CD14-positive monocyte (primary cell): Measurements from ENCODE around the gene ERP27. TPM values are rescaled to one million over a fixed set of nuclear protein-coding genes. Genes with fewer than 3 reads are reported as not detected.

Source experiments
- DNase-seq, 3 donors: peaks; one replicate each; pipeline ENCODE4 v3.0.0-alpha.2; 2011 to 2022
- H2AFZ ChIP-seq: 2 replicates; pipeline ENCODE4 v1.6.0; 2012; ENCODE audit warnings: mild to moderate bottlenecking, low read depth, low read length, inconsistent platforms; ENCODE audit not compliant: insufficient read depth, poor library complexity, severe bottlenecking
- H3K27ac ChIP-seq, 2 donors: 1 replicate in 1 of 2; 2 replicates in 1 of 2; pipeline ENCODE4 v1.5.1; 2012 to 2013; ENCODE audit warnings: low read length in 2 of 2, control low read depth in 1 of 2, inconsistent platforms in 1 of 2, low read depth in 1 of 2, mild to moderate bottlenecking in 1 of 2
- H3K27me3 ChIP-seq, 2 donors: one replicate each; pipeline versions ENCODE4 v1.6.0 to v1.6.1; 2011 to 2013; ENCODE audit warnings: low read length in 2 of 2; ENCODE audit not compliant: control insufficient read depth in 2 of 2, insufficient read depth in 2 of 2
- H3K36me3 ChIP-seq, 2 donors: replicated peaks in 1 of 2; 1 replicate in 1 of 2; 2 replicates in 1 of 2; pipeline versions ENCODE4 v1.5.1 to v1.6.1; 2012 to 2013; ENCODE audit warnings: low read length in 2 of 2, control low read depth in 1 of 2, inconsistent platforms in 1 of 2, mild to moderate bottlenecking in 1 of 2; ENCODE audit not compliant: insufficient read depth in 2 of 2, control insufficient read depth in 1 of 2
- H3K4me1 ChIP-seq, 2 donors: 1 replicate in 1 of 2; 2 replicates in 1 of 2; pipeline versions ENCODE4 v1.5.1 to v1.6.1; 2012 to 2013; ENCODE audit warnings: low read length in 2 of 2, control low read depth in 1 of 2, inconsistent platforms in 1 of 2, mild to moderate bottlenecking in 1 of 2, moderate library complexity in 1 of 2; ENCODE audit not compliant: insufficient read depth in 2 of 2, control insufficient read depth in 1 of 2
- H3K4me2 ChIP-seq: replicated peaks from 2 replicates; pipeline ENCODE3; 2012; ENCODE audit warnings: low read length, moderate library complexity, mild to moderate bottlenecking; ENCODE audit not compliant: poor library complexity, severe bottlenecking; ENCODE audit errors: extremely low read depth
- H3K4me3 ChIP-seq, 3 experiments: fragments of 200-600 bp in 1 of 3; sonication (generic) in 1 of 3; replicated peaks in 1 of 3; 1 replicate in 2 of 3; 2 replicates in 1 of 3; pipeline ENCODE4 v1.5.1; 2011 to 2013; ENCODE audit warnings: low read length in 3 of 3, mild to moderate bottlenecking in 3 of 3, control low read depth in 2 of 3, low read depth in 2 of 3, inconsistent platforms in 1 of 3, moderate library complexity in 1 of 3
- H3K79me2 ChIP-seq: 2 replicates; pipeline ENCODE4 v1.6.0; 2012; ENCODE audit warnings: mild to moderate bottlenecking, control low read depth, inconsistent platforms, low read length, moderate library complexity; ENCODE audit not compliant: insufficient read depth
- H3K9ac ChIP-seq: 2 replicates; pipeline ENCODE4 v1.6.0; 2017; ENCODE audit warnings: low read length, mild to moderate bottlenecking; ENCODE audit not compliant: insufficient read depth, poor library complexity, severe bottlenecking
- H3K9me3 ChIP-seq, 2 donors: replicated peaks in 1 of 2; 1 replicate in 1 of 2; 2 replicates in 1 of 2; pipeline versions ENCODE4 v1.5.1 to v1.6.1; 2012 to 2013; ENCODE audit warnings: low read length in 2 of 2, control low read depth in 1 of 2; ENCODE audit not compliant: control insufficient read depth in 1 of 2, insufficient read depth in 1 of 2
- H4K20me1 ChIP-seq: 2 replicates; pipeline ENCODE4 v1.6.0; 2012; ENCODE audit warnings: mild to moderate bottlenecking, low read length, control low read depth, moderate library complexity; ENCODE audit not compliant: insufficient read depth
- H3K27ac Mint-ChIP-seq, 7 donors: one replicate each; pipeline ENCODE4 v1.8.0; 2020; ENCODE audit warnings: mild to moderate bottlenecking in 7 of 7, mixed read lengths in 7 of 7, moderate library complexity in 6 of 7, inconsistent platforms in 2 of 7
- H3K27me3 Mint-ChIP-seq, 3 donors: one replicate each; pipeline ENCODE4 v1.8.0; 2021 to 2022; ENCODE audit warnings: low read depth in 3 of 3, mild to moderate bottlenecking in 3 of 3, mixed read lengths in 3 of 3, moderate library complexity in 3 of 3, inconsistent platforms in 1 of 3
- H3K36me3 Mint-ChIP-seq, 2 donors: one replicate each; pipeline ENCODE4 v1.8.0; 2020; ENCODE audit warnings: mixed read lengths in 2 of 2, inconsistent platforms in 1 of 2, mild to moderate bottlenecking in 1 of 2
- H3K4me1 Mint-ChIP-seq: one replicate; pipeline ENCODE4 v1.8.0; 2020; ENCODE audit warnings: mild to moderate bottlenecking, mixed read lengths
- H3K4me3 Mint-ChIP-seq, 2 donors: one replicate each; pipeline ENCODE4 v1.8.0; 2020; ENCODE audit warnings: mild to moderate bottlenecking in 2 of 2, mixed read lengths in 2 of 2, moderate library complexity in 1 of 2
- H3K9me3 Mint-ChIP-seq, 7 donors: one replicate each; pipeline ENCODE4 v1.8.0; 2020 to 2022; ENCODE audit warnings: mixed read lengths in 7 of 7, mild to moderate bottlenecking in 6 of 7, moderate library complexity in 6 of 7, inconsistent platforms in 2 of 7
- WGBS: methylation state at CpG from one replicate; pipeline ENCODE4 v1.1.5; 2013; ENCODE audit warnings: missing lambda C conversion rate; ENCODE audit not compliant: insufficient coverage; 5-methylcytosine and 5-hydroxymethylcytosine counted together
- intact Hi-C, 2 donors: fragments of 100-400 bp; cut with micrococcal nuclease; formaldehyde crosslinking; loops; one replicate each; pipeline versions ENCODE4 v1.15.0 to v1.15.1; 2023
- polyA plus RNA-seq, 3 donors: library from polyadenylated mRNA; depleted of rRNA in 1 of 3; unstranded in 2 of 3; stranded (reverse) in 1 of 3; fragments of 300-500 nt in 2 of 3; fragments of >200 nt in 1 of 3; fragmentation: Illumina TruSeq in 2 of 3; gene quantifications; 1 replicate in 2 of 3; 2 replicates in 1 of 3; pipeline ENCODE4 v1.2.3, GENCODE V29; 2012 to 2021
- TF ChIP-seq, protein P1 (sequence below): fragments of 200-600 bp; IDR thresholded peaks from one replicate; pipeline ENCODE4 v1.8.0; 2022; ENCODE audit warnings: antibody characterized with exemption, mild to moderate bottlenecking

Gene ERP27
- polyA plus RNA-seq, 3 donors = 2.5 to 7.2 (median 2.5) TPM

GRCh38 chr12:14950982-14951746 lies 12.8 kb upstream of the ERP27 start:
- Histone ChIP-seq H3K4me1 (peaks cover 78 to 79% of the 10 kb centered on the region in 2 donors), H2AFZ (no peak overlapping the region), H3K27me3 (no peaks in the 10 kb centered on the region), H4K20me1 (peaks cover 98% of the 10 kb centered on the region), H3K9ac (no peak overlapping the region), H3K4me2 (peak overlapping the region; percentile 48), H3K36me3 (peaks cover 48% of the 10 kb centered on the region in 2 donors), H3K4me3 (peak overlapping the region in 1 of 3 experiments; percentile 3), H3K9me3 (no peaks in the 10 kb centered on the region), H3K27ac (peak overlapping the region; percentile 80 to 89), H3K79me2 (peaks cover 100% of the 10 kb centered on the region)
- peaks cover 0 to under 1% (median 0%) of the 10 kb centered on the region in 7 donors for H3K9me3 Mint-ChIP-seq
- H3K27me3 Mint-ChIP-seq = no peaks in the 10 kb centered on the region
- 90% methylated on average over 2 of the region's 6 CpGs for WGBS
- H3K4me1 Mint-ChIP-seq = peaks cover 69% of the 10 kb centered on the region
- DNase-seq = peak in 1 of 3 donors; percentile 31
- H3K27ac Mint-ChIP-seq = peak overlapping the region; percentile 90 to 99 (median 96)
- no peak overlapping the region for H3K4me3 Mint-ChIP-seq
- H3K36me3 Mint-ChIP-seq = peaks cover 54 to 70% of the 10 kb centered on the region in 2 donors
- TF ChIP-seq, protein P1, sequence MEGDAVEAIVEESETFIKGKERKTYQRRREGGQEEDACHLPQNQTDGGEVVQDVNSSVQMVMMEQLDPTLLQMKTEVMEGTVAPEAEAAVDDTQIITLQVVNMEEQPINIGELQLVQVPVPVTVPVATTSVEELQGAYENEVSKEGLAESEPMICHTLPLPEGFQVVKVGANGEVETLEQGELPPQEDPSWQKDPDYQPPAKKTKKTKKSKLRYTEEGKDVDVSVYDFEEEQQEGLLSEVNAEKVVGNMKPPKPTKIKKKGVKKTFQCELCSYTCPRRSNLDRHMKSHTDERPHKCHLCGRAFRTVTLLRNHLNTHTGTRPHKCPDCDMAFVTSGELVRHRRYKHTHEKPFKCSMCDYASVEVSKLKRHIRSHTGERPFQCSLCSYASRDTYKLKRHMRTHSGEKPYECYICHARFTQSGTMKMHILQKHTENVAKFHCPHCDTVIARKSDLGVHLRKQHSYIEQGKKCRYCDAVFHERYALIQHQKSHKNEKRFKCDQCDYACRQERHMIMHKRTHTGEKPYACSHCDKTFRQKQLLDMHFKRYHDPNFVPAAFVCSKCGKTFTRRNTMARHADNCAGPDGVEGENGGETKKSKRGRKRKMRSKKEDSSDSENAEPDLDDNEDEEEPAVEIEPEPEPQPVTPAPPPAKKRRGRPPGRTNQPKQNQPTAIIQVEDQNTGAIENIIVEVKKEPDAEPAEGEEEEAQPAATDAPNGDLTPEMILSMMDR = no peak
- intact Hi-C loops = loop anchor here in 1 of 2 donors (5.0 to 10.0 kb wide), 3 partner anchors 41 to 754 kb away; partner anchors contain the start of gene PLBD1

- Mint-ChIP-seq H3K4me1 (peaks cover 63% of the 10 kb centered on the region), H3K27ac (peak overlapping the region; percentile 75 to 99 (median 95)), H3K36me3 (peaks cover 60 to 75% of the 10 kb centered on the region in 2 donors), H3K9me3 (no peaks in the 10 kb centered on the region), H3K4me3 (no peak overlapping the region), H3K27me3 (no peaks in the 10 kb centered on the region)
- Histone ChIP-seq H3K9ac (no peak overlapping the region), H3K27me3 (no peaks in the 10 kb centered on the region), H2AFZ (no peak overlapping the region), H3K27ac (peak overlapping the region; percentile 27 to 89), H4K20me1 (peaks cover 98% of the 10 kb centered on the region), H3K4me3 (no peak overlapping the region), H3K79me2 (peaks cover 100% of the 10 kb centered on the region), H3K9me3 (no peaks in the 10 kb centered on the region), H3K4me2 (no peak overlapping the region), H3K36me3 (peaks cover 56% of the 10 kb centered on the region in 2 donors), H3K4me1 (peaks cover 70 to 72% of the 10 kb centered on the region in 2 donors)
- intact Hi-C loops = loop anchor here in 1 of 2 donors (5.0 to 10.0 kb wide), 3 partner anchors 42 to 754 kb away; partner anchors contain the start of gene PLBD1
- WGBS = 86% methylated on average over 1 of the region's 4 CpGs
- no peak for DNase-seq
- TF ChIP-seq, protein P1 = no peak
Measured at GRCh38 chr12:14950421-14950820, 12.1 kb upstream of the ERP27 start.
